22Rv1 (cell line): Measurements from ENCODE around the gene SCLT1.

Experiments
- CTCF ChIP-seq: fragments of 450-650 bp; IDR thresholded peaks from 2 replicates; pipeline ENCODE4 v1.5.1; 2017; ENCODE audit warnings: mild to moderate bottlenecking
- ZFX ChIP-seq: fragments of 450-650 bp; IDR thresholded peaks from 2 replicates; pipeline ENCODE4 v1.6.1; 2017; ENCODE audit warnings: antibody characterized with exemption, borderline replicate concordance

- no peak for TF ChIP-seq CTCF
- no peak for TF ChIP-seq ZFX
Observed at GRCh38 chr4:128880662-128881061, 212.7 kb downstream of the SCLT1 start.
